GM19351 (cell line): ENCODE data around the gene MYO1E.
"Not testable (repeated sequence)": the region's sequence is repeated elsewhere in the genome, so short reads cannot be mapped to it uniquely, and the experiment has no call there.

Experiments
- ATAC-seq: cut with Tn5 transposase; IDR thresholded peaks from one replicate; pipeline ENCODE4 v1.9.1; 2021; ENCODE audit warnings: mild to moderate bottlenecking, moderate library complexity; ENCODE audit not compliant: unreplicated experiment

Gene MYO1E

DNA sequence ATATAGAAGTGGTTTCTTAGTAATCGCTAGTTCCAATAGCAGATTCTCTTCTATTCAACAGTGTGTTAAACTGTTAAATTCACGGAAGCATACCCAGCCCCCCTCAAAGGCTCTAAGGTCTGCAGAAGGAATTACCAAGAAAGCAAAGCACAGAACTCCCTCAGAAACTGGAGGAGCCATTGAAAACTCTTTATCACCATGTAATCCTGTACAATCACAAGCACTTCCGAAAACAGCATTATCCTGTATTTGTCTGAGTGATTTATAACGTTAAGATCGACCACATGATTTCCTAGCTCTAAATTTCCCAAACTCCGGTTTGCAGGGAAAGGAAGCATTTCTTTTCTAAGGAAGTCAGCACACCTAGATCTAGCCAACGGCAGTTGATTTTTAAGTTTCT is 20.0 kb downstream of the MYO1E start:
- no peak for ATAC-seq

DNA sequence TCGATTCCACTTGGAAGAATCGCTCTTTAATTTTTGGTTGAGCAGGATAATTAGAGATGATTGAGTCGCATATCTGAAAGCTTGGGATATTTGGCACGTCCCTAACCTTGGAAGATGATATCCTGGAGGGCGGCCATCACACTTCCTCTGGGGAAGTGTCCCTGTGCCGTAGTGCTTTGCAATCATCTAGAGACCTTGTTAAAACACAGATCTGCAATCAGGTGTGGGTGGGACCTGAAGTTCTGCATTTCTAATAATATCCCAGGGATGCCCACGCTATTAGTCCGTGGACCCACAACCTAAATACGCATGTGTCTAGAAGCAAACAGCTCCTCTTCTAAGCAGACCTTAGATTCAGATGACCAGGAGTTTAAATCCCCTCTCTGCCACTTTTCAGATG is 20.5 kb downstream of the MYO1E start:
- no peak for ATAC-seq

DNA sequence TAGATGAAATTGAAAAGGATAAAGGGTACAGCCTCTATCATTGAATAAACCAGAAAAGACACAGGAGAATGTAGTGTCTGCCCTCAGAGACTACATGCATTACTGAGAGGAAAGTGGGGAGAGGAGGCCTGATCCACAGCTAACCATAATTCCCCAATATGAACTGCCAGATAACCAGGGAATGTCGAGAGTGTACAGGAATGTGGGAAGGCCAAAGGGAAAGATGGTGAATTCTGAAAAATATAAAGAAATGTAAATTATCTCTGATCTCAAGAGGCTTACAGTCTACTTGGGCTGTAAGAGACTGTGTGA is 22.3 kb downstream of the MYO1E start:
- no peak for ATAC-seq

DNA sequence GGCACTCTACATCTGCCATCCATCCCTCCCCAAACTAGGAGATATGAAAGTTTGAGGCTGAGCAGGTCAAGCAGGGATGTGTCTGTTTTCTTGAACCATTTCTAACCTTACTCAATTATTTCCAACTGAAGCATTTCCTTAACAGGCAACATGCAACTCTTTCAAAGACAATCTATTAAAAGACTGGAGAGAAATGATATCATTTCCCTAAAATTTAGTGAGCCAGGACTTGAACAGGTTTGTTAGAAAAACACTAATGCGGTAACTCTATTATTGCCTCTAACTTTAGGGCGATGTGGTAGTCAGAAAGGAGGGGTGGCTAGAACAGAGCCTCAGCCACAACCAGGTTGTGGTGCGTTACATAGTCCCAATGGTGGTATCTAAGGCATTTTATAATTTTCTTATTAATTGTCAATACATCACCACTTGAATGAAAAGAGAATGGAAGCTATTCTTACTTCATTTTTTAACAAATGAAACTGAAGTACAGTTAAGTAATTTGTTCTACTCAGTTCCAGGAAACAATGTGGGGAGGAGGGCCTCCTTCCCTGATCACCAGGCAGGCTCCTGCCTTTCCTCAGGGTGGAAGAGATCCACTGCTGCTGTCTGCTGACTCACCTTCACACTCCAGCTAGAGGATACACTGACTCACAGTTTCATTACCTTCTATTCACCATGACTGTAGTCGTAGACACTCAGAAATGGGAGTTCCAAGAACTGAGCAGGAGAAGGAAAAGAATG is 22.8 kb downstream of the MYO1E start:
- ATAC-seq = no peak

DNA sequence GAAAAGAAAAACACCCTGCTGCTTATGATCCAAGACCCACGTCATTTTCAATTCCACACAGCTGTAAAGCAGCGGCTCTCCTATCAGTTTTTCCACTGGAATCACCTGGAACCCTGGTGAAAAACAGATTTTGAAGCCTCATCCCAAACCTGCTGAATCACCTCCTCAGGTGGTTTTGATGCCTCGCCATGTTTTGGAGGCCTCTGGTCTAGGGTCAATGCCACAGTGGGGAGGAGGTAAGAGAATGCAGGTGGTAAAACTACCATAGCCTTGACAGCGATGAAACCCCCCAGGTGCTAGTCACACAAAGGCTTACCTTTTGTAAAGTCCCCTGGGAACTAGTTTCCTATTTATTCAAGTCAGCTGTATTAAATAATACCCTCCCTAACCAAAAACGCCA is 24.8 kb downstream of the MYO1E start:
- no peak for ATAC-seq

GRCh38 chr15:59346951-59347350 is 25.7 kb downstream of the MYO1E start:
- ATAC-seq = no peak

- no peak for ATAC-seq
Observed at GRCh38 chr15:59345326-59345725, 27.3 kb downstream of the MYO1E start.

DNA sequence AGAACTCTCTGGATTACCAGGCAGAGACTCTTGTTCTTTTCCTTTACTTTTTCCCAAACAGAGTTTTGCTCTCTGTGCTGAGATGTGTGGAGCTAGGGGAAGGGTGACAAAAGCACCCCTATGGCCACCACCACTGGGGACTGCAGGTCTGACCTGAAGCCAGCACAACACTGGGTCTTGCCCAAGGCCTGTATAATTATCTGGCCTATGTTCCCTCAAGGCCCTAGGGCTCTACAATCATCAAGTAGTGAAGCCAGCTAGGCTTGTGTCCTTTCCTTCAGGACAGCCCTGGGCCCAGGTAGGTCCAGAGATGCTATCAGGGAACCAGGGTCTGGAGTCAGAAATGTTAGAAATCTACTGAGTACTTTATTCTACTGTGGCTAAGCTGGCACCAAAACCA is 28.4 kb downstream of the MYO1E start:
- no peak for ATAC-seq

DNA sequence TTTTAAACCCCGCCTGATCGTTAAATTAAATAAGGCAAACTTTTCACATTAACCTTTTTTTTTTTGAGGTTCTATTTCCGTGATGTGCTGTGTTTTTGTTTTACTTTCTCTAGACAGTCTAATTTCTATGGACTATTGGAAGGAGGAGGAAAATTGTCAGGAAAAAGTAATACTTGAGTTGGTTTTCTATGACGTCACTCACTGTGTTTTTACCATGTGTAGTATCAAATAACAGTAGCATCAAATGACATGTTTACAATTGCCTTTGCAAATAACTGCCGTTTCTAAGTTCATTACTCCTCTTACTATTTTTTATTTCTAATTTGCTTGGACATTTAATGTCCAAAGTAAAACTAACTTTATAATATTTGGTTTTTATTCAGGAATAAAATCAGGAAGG is 32.3 kb downstream of the MYO1E start:
- no peak for ATAC-seq

DNA sequence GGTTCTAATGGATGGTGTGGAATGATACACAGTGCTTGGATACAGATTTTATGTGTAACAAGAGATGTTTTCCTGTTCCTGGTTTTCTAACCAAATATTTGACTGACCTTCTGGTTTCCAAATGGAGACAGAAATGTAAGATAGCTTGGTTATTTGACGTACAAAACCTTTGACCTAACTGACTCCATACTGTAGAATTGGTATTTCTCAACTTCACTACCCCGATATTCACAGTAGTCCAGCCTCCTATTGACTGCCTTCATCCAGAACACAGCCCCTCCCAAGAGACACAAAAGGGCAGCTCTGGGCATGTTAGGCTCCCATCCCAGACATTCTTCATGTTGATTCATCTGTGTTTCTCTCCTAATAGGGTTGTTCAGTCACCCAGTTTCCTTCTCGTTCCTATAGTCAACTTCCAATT is 33.4 kb downstream of the MYO1E start:
- no peak for ATAC-seq

DNA sequence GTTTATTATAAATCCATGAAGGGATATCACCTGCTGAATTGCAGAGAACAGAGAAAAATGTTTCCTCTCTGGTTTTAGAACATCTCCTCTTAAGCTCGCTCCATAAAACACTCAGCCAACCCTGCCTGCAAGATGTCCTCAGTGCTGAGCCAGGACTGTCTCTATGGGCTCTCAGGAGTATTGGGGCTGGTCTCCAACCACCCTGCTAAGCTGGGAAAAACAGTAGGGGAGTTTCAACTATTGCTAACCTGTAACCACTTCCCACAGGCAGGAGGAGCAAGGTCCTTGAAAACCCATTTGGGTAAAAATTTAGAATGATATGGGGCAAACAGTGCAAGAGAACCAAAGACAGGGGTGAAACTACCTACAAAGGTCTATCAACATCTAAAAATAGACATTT is 34.3 kb downstream of the MYO1E start:
- no peak for ATAC-seq

GRCh38 chr15:59336725-59337124 is 35.9 kb downstream of the MYO1E start:
- ATAC-seq = not testable (repeated sequence)

- ATAC-seq = no peak
Observed at GRCh38 chr15:59335207-59335786, 37.4 kb downstream of the MYO1E start.

- ATAC-seq = no peak
Observed at GRCh38 chr15:59334076-59334415, 38.6 kb downstream of the MYO1E start.

GRCh38 chr15:59333401-59334075 is 39.1 kb downstream of the MYO1E start:
- no peak for ATAC-seq

GRCh38 chr15:59332009-59332408 is 40.7 kb downstream of the MYO1E start:
- no peak for ATAC-seq

DNA sequence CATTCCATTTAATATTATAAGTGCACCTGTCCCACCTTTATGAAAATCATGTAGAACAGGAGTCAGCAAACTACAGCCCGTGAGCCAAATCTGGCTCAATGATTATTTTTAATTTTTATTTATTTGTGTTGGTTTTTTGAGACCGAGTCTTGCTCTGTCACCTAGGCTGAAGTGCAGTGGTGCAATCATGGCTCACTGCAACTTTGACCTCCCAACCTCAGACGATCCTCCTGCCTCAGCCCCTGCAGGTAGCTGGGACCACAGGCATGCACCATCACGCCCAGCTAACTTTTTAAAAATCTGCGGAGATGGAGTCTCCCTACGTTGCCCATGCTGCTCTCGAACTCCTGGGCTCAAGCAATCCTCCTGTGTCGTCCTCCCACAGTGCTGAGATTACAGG is 42.0 kb downstream of the MYO1E start:
- no peak for ATAC-seq

DNA sequence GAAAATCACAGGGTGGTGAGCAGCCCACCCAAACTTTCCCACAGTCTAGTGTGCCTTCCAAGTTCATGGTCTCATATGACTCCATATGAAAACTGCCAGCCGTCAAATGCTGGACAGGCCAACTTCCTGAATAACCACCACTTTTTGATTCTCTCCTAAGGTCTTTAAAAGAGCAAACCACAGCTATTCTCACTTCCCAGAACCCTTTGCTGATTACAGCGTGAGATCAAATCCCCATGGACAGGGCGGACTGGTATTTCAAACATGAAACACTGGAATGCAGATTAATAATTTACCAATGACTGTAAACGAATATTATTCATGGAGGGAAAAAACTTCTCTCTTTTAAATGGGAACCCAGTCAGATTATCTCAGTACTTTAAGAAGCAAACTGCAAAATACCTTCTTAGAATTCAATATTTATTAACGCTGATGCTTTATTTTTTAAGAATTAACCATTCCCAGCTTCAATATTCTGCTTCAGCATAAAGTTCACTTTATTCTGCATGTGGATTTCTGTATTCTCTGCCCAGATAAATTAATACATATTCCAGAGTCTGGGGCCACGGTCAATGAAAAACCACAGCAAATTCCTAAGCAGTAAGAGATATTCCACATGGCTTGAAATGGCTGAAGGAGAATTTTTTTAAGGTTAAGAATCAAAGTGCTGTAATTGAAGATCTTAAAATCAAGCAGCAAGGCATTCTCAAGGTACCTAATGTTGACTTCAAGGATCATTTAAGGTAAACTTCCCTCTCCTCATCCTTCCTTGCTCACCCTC is 42.9 kb downstream of the MYO1E start:
- no peak for ATAC-seq

DNA sequence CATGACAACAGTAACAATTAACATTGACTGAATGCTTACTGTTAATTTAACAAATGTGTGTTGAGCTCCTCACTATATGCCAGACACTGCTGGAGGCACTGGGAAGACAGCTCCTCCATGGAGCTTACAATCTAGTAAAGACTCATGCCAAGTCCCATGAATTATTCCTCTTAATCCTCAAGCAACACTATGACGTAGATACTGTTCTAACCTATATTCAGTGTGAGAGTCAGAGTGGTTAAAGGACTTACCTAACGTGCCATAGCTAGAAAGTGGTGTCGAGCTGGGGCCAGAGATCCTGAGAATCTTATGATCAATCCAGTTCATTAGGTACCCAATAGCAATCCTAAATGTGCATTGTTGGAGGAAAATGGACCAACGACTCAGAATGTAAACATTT is 43.6 kb downstream of the MYO1E start:
- ATAC-seq = no peak

DNA sequence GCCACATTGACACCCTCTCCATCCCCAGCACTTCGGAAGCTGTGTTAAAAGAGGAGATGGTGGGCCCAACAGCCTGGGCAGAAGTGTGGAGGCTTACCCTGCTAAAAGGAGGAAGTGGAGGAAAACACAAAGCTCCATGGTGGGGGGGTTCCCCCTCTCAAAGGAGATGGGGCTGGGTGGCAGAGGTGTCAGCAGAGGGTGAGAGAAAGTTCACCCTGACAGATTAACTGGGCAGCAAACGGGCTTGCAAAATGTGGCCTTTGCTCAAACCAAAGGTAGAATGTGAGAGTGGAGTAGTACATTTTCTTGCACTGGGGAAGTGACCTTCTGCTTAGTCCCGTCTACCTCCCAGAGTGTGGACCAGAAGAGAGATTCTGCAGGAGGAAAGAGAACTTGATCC is 44.7 kb downstream of the MYO1E start:
- ATAC-seq = no peak

- ATAC-seq = no peak
Observed at GRCh38 chr15:59326856-59327255, 45.8 kb downstream of the MYO1E start.
